HG02852 (cell line): ENCODE measurements around the gene KIFAP3.
A peak's percentile ranks its signal among the peaks of the same experiment; 100 is the strongest.
"Not testable (repeated sequence)": the region's sequence is repeated elsewhere in the genome, so short reads cannot be mapped to it uniquely, and the experiment has no call there.

Source experiments
- ATAC-seq: cut with Tn5 transposase; IDR thresholded peaks from one replicate; pipeline ENCODE4 v1.9.1; 2021; ENCODE audit warnings: mild to moderate bottlenecking, moderate library complexity; ENCODE audit not compliant: unreplicated experiment

KIFAP3 gene

GRCh38 chr1:169892927-169893644 lies 181.4 kb downstream of the KIFAP3 start:
- no peak for ATAC-seq

GRCh38 chr1:169892176-169892926 lies 182.1 kb downstream of the KIFAP3 start:
- ATAC-seq: no peak

- ATAC-seq: no peak
Measured at GRCh38 chr1:169891539-169891885, 183.0 kb downstream of the KIFAP3 start.

GRCh38 chr1:169890761-169891538 lies 183.5 kb downstream of the KIFAP3 start:
- ATAC-seq: peak; percentile 9

- ATAC-seq: no peak
Measured at GRCh38 chr1:169889871-169890270, 184.6 kb downstream of the KIFAP3 start.

- no peak for ATAC-seq
Measured at GRCh38 chr1:169886931-169887330, 187.6 kb downstream of the KIFAP3 start.

- no peak for ATAC-seq
Measured at GRCh38 chr1:169886422-169886821, 188.1 kb downstream of the KIFAP3 start.

- no peak for ATAC-seq
Measured at GRCh38 chr1:169885207-169885606, 189.3 kb downstream of the KIFAP3 start.

GRCh38 chr1:169884634-169885033 lies 189.9 kb downstream of the KIFAP3 start:
- ATAC-seq: no peak

GRCh38 chr1:169882039-169882511 lies 192.4 kb downstream of the KIFAP3 start:
- ATAC-seq: no peak

- ATAC-seq: no peak
Measured at GRCh38 chr1:169879034-169879840, 195.3 kb downstream of the KIFAP3 start.

- ATAC-seq: no peak
Measured at GRCh38 chr1:169878498-169878897, 196.0 kb downstream of the KIFAP3 start.

GRCh38 chr1:169877800-169878491 lies 196.5 kb downstream of the KIFAP3 start:
- ATAC-seq: no peak

GRCh38 chr1:169874229-169874628 lies 200.3 kb downstream of the KIFAP3 start:
- no peak for ATAC-seq

- ATAC-seq: no peak
Measured at GRCh38 chr1:169873582-169874199, 200.8 kb downstream of the KIFAP3 start.

GRCh38 chr1:169872906-169873305 lies 201.6 kb downstream of the KIFAP3 start:
- no peak for ATAC-seq

- ATAC-seq: not testable (repeated sequence)
Measured at GRCh38 chr1:169871988-169872387, 202.5 kb downstream of the KIFAP3 start.
